H1 (cell line): ENCODE data around the gene METAP1D. TPM values are rescaled to one million over a fixed set of nuclear protein-coding genes. Genes with fewer than 3 reads are reported as not detected.

Source experiments
- CTCF ChIA-PET: fragments of 300-600 bp; sonication (Branson Sonifier 250); formaldehyde crosslinking; loops from one replicate; lab custom pipeline; 2021; ENCODE audit not compliant: partially characterized antibody; lab: Charles Lee
- POLR2A ChIA-PET: fragments of 300-600 bp; sonication (Branson Sonifier 250); formaldehyde crosslinking; loops from one replicate; lab custom pipeline; 2021; ENCODE audit warnings: inconsistent platforms; ENCODE audit not compliant: partially characterized antibody; lab: Charles Lee
- DNase-seq, 2 experiments: peaks; one replicate each; pipeline versions ENCODE4 v3.0.0 to v3.0.0-alpha.2; 2010 to 2022; ENCODE audit warnings: low spot score in 2 of 2, low read depth in 1 of 2, mixed read lengths in 1 of 2
- FAIRE-seq: peaks from 2 replicates; lab custom pipeline; 2011; peaks lifted over from hg19 to GRCh38; lab: Jason Lieb, UNC
- H2AFZ ChIP-seq: 2 replicates; pipeline ENCODE4 v1.8.1; 2012; ENCODE audit warnings: low read length, inconsistent platforms
- H2AK5ac ChIP-seq: 2 replicates; pipeline ENCODE4 v1.6.1; 2013; ENCODE audit warnings: low read depth, low read length
- H2BK120ac ChIP-seq: replicated peaks from 2 replicates; pipeline ENCODE3; 2013; ENCODE audit warnings: low read depth, low read length, inconsistent platforms
- H2BK12ac ChIP-seq: 2 replicates; pipeline ENCODE4 v1.6.1; 2013; ENCODE audit warnings: low read depth, low read length
- H2BK15ac ChIP-seq: 2 replicates; pipeline ENCODE4 v1.6.1; 2013; ENCODE audit warnings: low read length
- H2BK20ac ChIP-seq: 2 replicates; pipeline ENCODE4 v1.6.1; 2013; ENCODE audit warnings: low read length
- H2BK5ac ChIP-seq: 2 replicates; pipeline ENCODE4 v1.6.1; 2013; ENCODE audit warnings: low read depth, low read length
- H3K14ac ChIP-seq: 2 replicates; pipeline ENCODE4 v1.6.1; 2013; ENCODE audit warnings: inconsistent platforms; ENCODE audit not compliant: insufficient read length
- H3K18ac ChIP-seq: 2 replicates; pipeline ENCODE4 v1.6.1; 2013; ENCODE audit warnings: low read length; ENCODE audit errors: extremely low read depth
- H3K23ac ChIP-seq: 2 replicates; pipeline ENCODE4 v1.6.1; 2013; ENCODE audit warnings: inconsistent platforms; ENCODE audit not compliant: insufficient read length
- H3K23me2 ChIP-seq: 2 replicates; pipeline ENCODE4 v1.6.1; 2013; ENCODE audit warnings: low read depth, low read length
- H3K27ac ChIP-seq: 2 replicates; pipeline ENCODE4 v1.6.1; 2011; ENCODE audit warnings: low read depth, low read length, inconsistent platforms
- H3K27me3 ChIP-seq, 4 experiments: replicated peaks in 1 of 4; 1 replicate in 1 of 4; 2 replicates in 3 of 4; pipeline versions ENCODE4 v1.6.1 to v1.8.1; 2011 to 2013; ENCODE audit warnings: low read length in 3 of 4, mild to moderate bottlenecking in 3 of 4, inconsistent platforms in 2 of 4, mixed read lengths in 2 of 4, moderate library complexity in 1 of 4; ENCODE audit not compliant: control insufficient read depth in 3 of 4, insufficient read depth in 3 of 4; ENCODE audit errors: extremely low read depth in 1 of 4
- H3K36me3 ChIP-seq, 4 experiments: 2 replicates each; pipeline versions ENCODE4 v1.6.1 to v1.8.1; 2011 to 2013; ENCODE audit warnings: mild to moderate bottlenecking in 4 of 4, low read length in 3 of 4, moderate library complexity in 2 of 4, control low read depth in 1 of 4, inconsistent platforms in 1 of 4; ENCODE audit not compliant: insufficient read depth in 4 of 4, control insufficient read depth in 2 of 4
- H3K4ac ChIP-seq: replicated peaks from 2 replicates; pipeline ENCODE3; 2013; ENCODE audit warnings: low read length, low read depth, mixed read lengths, inconsistent platforms; ENCODE audit not compliant: insufficient read length
- H3K4me1 ChIP-seq, 4 experiments: replicated peaks in 1 of 4; 1 replicate in 1 of 4; 2 replicates in 3 of 4; pipeline versions ENCODE4 v1.6.1 to v1.8.1; 2011 to 2013; ENCODE audit warnings: low read length in 3 of 4, inconsistent platforms in 2 of 4, mixed read lengths in 1 of 4; ENCODE audit not compliant: insufficient read depth in 4 of 4, control insufficient read depth in 3 of 4
- H3K4me2 ChIP-seq, 2 experiments: 2 replicates each; pipeline versions ENCODE4 v1.6.1 to v1.8.1; 2011 to 2013; ENCODE audit warnings: low read depth in 2 of 2, low read length in 2 of 2, control low read depth in 1 of 2, inconsistent platforms in 1 of 2, mild to moderate bottlenecking in 1 of 2; ENCODE audit not compliant: insufficient read depth in 1 of 2
- H3K4me3 ChIP-seq, 4 experiments: fragments of 200-600, 300-600 bp in 1 of 4; sonication (generic), shearing (Covaris generic), sonication (Bioruptor Twin) in 1 of 4; 2 replicates each; pipeline versions ENCODE4 v1.5.1 to v1.8.1; 2011 to 2016; ENCODE audit warnings: low read length in 4 of 4, low read depth in 3 of 4, control low read depth in 2 of 4, inconsistent platforms in 2 of 4, mild to moderate bottlenecking in 2 of 4, mixed read lengths in 1 of 4, moderate library complexity in 1 of 4; ENCODE audit not compliant: insufficient read depth in 2 of 4; ENCODE audit errors: extremely low read depth in 1 of 4
- H3K56ac ChIP-seq: replicated peaks from 2 replicates; pipeline ENCODE3; 2013; ENCODE audit warnings: low read depth, mild to moderate bottlenecking, mixed read lengths, low read length, inconsistent platforms; ENCODE audit not compliant: insufficient read length
- H3K79me1 ChIP-seq: 2 replicates; pipeline ENCODE4 v1.6.1; 2013; ENCODE audit warnings: low read depth, low read length, control low read depth
- H3K79me2 ChIP-seq, 2 experiments: 2 replicates each; pipeline versions ENCODE4 v1.6.1 to v1.8.1; 2012 to 2013; ENCODE audit warnings: low read length in 2 of 2, mild to moderate bottlenecking in 2 of 2, inconsistent platforms in 1 of 2; ENCODE audit not compliant: insufficient read depth in 2 of 2, control insufficient read depth in 1 of 2
- H3K9ac ChIP-seq, 4 experiments: replicated peaks in 1 of 4; 1 replicate in 1 of 4; 2 replicates in 3 of 4; pipeline versions ENCODE4 v1.6.1 to v1.8.1; 2011 to 2013; ENCODE audit warnings: low read depth in 3 of 4, low read length in 3 of 4, control low read depth in 2 of 4, mild to moderate bottlenecking in 2 of 4, moderate library complexity in 2 of 4, inconsistent platforms in 1 of 4; ENCODE audit errors: extremely low read depth in 1 of 4
- H3K9me3 ChIP-seq, 2 experiments: 2 replicates each; pipeline versions ENCODE4 v1.6.1 to v1.8.1; 2012 to 2013; ENCODE audit warnings: mild to moderate bottlenecking in 2 of 2, moderate library complexity in 2 of 2, control low read depth in 1 of 2, inconsistent platforms in 1 of 2, low read depth in 1 of 2, low read length in 1 of 2, mixed read lengths in 1 of 2; ENCODE audit not compliant: insufficient read depth in 2 of 2
- H4K20me1 ChIP-seq, 2 experiments: replicated peaks in 1 of 2; 2 replicates each; pipeline versions ENCODE3 to v1.8.1; 2011 to 2013; ENCODE audit warnings: inconsistent platforms in 2 of 2, low read length in 2 of 2, mild to moderate bottlenecking in 1 of 2; ENCODE audit not compliant: insufficient read depth in 2 of 2, control insufficient read depth in 1 of 2
- H4K5ac ChIP-seq: 2 replicates; pipeline ENCODE4 v1.6.1; 2013; ENCODE audit warnings: low read length, low read depth, mixed read lengths, inconsistent platforms; ENCODE audit not compliant: insufficient read length
- H4K8ac ChIP-seq: 2 replicates; pipeline ENCODE4 v1.8.0; 2013; ENCODE audit warnings: mild to moderate bottlenecking, moderate library complexity, low read length, inconsistent platforms; ENCODE audit not compliant: insufficient read depth; ENCODE audit errors: extremely low read depth
- H4K91ac ChIP-seq: replicated peaks from 2 replicates; pipeline ENCODE3; 2013; ENCODE audit warnings: low read length, mixed read lengths, inconsistent platforms; ENCODE audit not compliant: insufficient read length
- ASH2L ChIP-seq: fragments of 200-600, 300-600 bp; sonication (generic); IDR thresholded peaks from one replicate; pipeline ENCODE4 v1.7.1; 2017; ENCODE audit warnings: low read length
- ATF3 ChIP-seq: IDR thresholded peaks from 2 replicates; pipeline ENCODE4 v1.6.1; 2011; ENCODE audit warnings: low read depth, mild to moderate bottlenecking, low read length; ENCODE audit not compliant: insufficient read depth
- BRCA1 ChIP-seq: IDR thresholded peaks from 2 replicates; pipeline ENCODE4 v1.6.1; 2012; ENCODE audit warnings: low read depth, low read length, improper control_type of control experiment
- CREB1 ChIP-seq: IDR thresholded peaks from 2 replicates; pipeline ENCODE4 v1.6.1; 2012; ENCODE audit warnings: inconsistent platforms
- EGR1 ChIP-seq: IDR thresholded peaks from 2 replicates; pipeline ENCODE4 v1.6.1; 2011; ENCODE audit warnings: low read depth, low read length, borderline replicate concordance
- EZH2 ChIP-seq: fragments of 200-600 bp; sonication (generic); IDR thresholded peaks from 2 replicates; pipeline ENCODE4 v1.7.1; 2012; ENCODE audit warnings: low read depth, mild to moderate bottlenecking, moderate library complexity, low read length, inconsistent platforms; ENCODE audit not compliant: severe bottlenecking
- HDAC6 ChIP-seq: IDR thresholded peaks from one replicate; pipeline ENCODE4 v1.7.1; 2012; ENCODE audit warnings: low read depth, mild to moderate bottlenecking, inconsistent platforms, low read length, moderate library complexity
- MAFK ChIP-seq: IDR thresholded peaks from 2 replicates; pipeline ENCODE4 v1.6.1; 2012; ENCODE audit warnings: low read depth, mild to moderate bottlenecking, improper control_type of control experiment, low read length
- RAD21 ChIP-seq, 2 experiments: IDR thresholded peaks in 1 of 2; conservative IDR thresholded peaks in 1 of 2; 2 replicates each; pipeline ENCODE4 v1.6.1; 2011; ENCODE audit warnings: low read depth in 2 of 2, low read length in 2 of 2, improper control_type of control experiment in 1 of 2, inconsistent platforms in 1 of 2, mild to moderate bottlenecking in 1 of 2, moderate library complexity in 1 of 2
- SIX5 ChIP-seq: IDR thresholded peaks from 2 replicates; pipeline ENCODE4 v1.6.1; 2011; ENCODE audit warnings: mild to moderate bottlenecking, low read depth, low read length
- TAF1 ChIP-seq: IDR thresholded peaks from 2 replicates; pipeline ENCODE4 v1.6.1; 2011; ENCODE audit warnings: mild to moderate bottlenecking, low read depth, low read length
- WGBS, 2 experiments: shearing (Covaris generic) in 1 of 2; methylation state at CpG; one replicate each; pipeline versions ENCODE4 v1.1.6 to v1.1.7; 2013 to 2015; ENCODE audit warnings: low lambda C conversion rate in 2 of 2, mixed read lengths in 2 of 2, inconsistent platforms in 1 of 2, low coverage in 1 of 2, missing lambda C conversion rate in 1 of 2; ENCODE audit not compliant: insufficient replicate concordance in 2 of 2, insufficient coverage in 1 of 2, insufficient read length in 1 of 2; ENCODE audit errors: extremely low coverage in 1 of 2, missing lambda C conversion rate in 1 of 2; 5-methylcytosine and 5-hydroxymethylcytosine counted together
- polyA plus RNA-seq, 7 experiments: library from polyadenylated mRNA; depleted of rRNA in 3 of 7; stranded (reverse) in 5 of 7; unstranded in 2 of 7; fragments of >200 nt in 5 of 7; fragments of 200-250 nt in 2 of 7; gene quantifications; 1 replicate in 5 of 7; 2 replicates in 1 of 7; 4 replicates in 1 of 7; pipeline versions ENCODE4 v1.2.1 to v1.2.3, GENCODE V29; 2011 to 2013; ENCODE audit warnings: missing spikeins in 2 of 7, mixed read lengths in 2 of 7
- total RNA-seq: library from RNA; stranded (reverse); fragmentation: NEBNext Ultra II Directional; extraction: Animal tissue kit (Norgen Biotek cat#: 25700); gene quantifications from 2 replicates; pipeline ENCODE4 v1.2.1, GENCODE V29; 2021

Gene METAP1D
- total and polyA plus RNA-seq, 2 of the 8 experiments (the other 6 are each of a cell fraction or from before 2014, with no cell fraction given) = 3.9 to 6.2 TPM

DNA sequence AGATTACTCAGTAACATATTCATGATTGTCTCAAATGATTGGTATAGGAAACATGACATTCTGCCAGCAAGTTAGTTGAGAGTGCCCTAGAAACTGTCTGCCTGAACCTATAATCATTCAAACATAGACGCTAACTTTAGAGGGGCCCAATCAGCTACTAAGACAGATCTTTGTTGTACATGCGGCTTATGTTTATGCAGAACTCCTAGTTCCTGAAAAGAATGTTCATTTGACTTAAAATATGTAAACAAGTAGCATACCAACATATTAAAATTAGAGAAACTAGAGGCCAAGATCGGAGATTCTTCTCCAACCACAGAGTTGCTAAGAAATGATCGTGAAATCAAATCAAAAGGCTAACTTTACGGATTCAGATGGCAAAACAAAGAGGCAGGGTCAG is 4.2 kb upstream of the METAP1D start:
- FAIRE-seq = no peak
- 93% methylated on average over 5 of the region's 5 CpGs; no CpG with 5 or more reads in 1 of the 2 experiments for WGBS, 2 experiments
- H2AFZ ChIP-seq = no peak overlapping the region

More for the DNA sequence above, 4.2 kb upstream of the METAP1D start:
- no peak overlapping the region for H3K4me3 ChIP-seq
- H2BK5ac ChIP-seq = no peak overlapping the region
- H2BK15ac ChIP-seq = no peak overlapping the region
- H3K23me2 ChIP-seq = peaks cover 11% of the 10 kb centered on the region
- H3K4ac ChIP-seq = no peak overlapping the region
- no peak overlapping the region for H3K9ac ChIP-seq
- POLR2A ChIA-PET = interaction anchor here (1.0 kb wide), 1 partner anchor 10 kb away, joined by 3 read pairs; no protein-coding TSS in a partner anchor
- TF ChIP-seq MAFK (no peak), CREB1 (no peak), RAD21 (IDR thresholded peaks at IDR 0.05 in 1 of 2, conservative IDR thresholded peaks at IDR 0.05 in 1 of 2; ENCODE audit: low read depth in 2 of 2, low read length in 2 of 2) (no peak), ATF3 (no peak), ASH2L (no peak), SIX5 (no peak), HDAC6 (no peak), EGR1 (no peak), EZH2 (no peak), BRCA1 (no peak), TAF1 (no peak)
- TF ChIP-seq, all 59 proteins: peak for 0
- no peak overlapping the region for H4K8ac ChIP-seq
- no peak overlapping the region for H4K91ac ChIP-seq
- no peak for DNase-seq
- no peaks in the 10 kb centered on the region for H4K20me1 ChIP-seq
- H3K27me3 ChIP-seq = peaks cover 0 to 16% (median 7%) of the 10 kb centered on the region in 4 experiments; a peak in 4 of 7 replicates
- H2AK5ac ChIP-seq = no peak overlapping the region
- peaks cover 0 to 4% (median 1%) of the 10 kb centered on the region in 4 experiments; a peak in 4 of 7 replicates for H3K4me1 ChIP-seq
- no peak overlapping the region for H2BK120ac ChIP-seq
- H2BK20ac ChIP-seq = no peak overlapping the region
- CTCF ChIA-PET = no interaction called here
- H3K18ac ChIP-seq = no peak overlapping the region
- no peak overlapping the region for H2BK12ac ChIP-seq
- H3K4me2 ChIP-seq = no peak overlapping the region
- no peaks in the 10 kb centered on the region for H3K36me3 ChIP-seq
- no peaks in the 10 kb centered on the region for H3K79me1 ChIP-seq
- H3K79me2 ChIP-seq = no peaks in the 10 kb centered on the region
- no peaks in the 10 kb centered on the region for H3K9me3 ChIP-seq
- no peak overlapping the region for H4K5ac ChIP-seq
- no peak overlapping the region for H3K56ac ChIP-seq
- H3K23ac ChIP-seq = no peak overlapping the region
- no peak overlapping the region for H3K27ac ChIP-seq
- no peak overlapping the region for H3K14ac ChIP-seq
